GM21576 (cell line): ENCODE data around the gene PRDM15.

Experiments used
- ATAC-seq: cut with Tn5 transposase; IDR thresholded peaks from one replicate; pipeline ENCODE4 v1.9.1; 2021; ENCODE audit warnings: mild to moderate bottlenecking, moderate library complexity; ENCODE audit not compliant: unreplicated experiment

PRDM15 gene

DNA sequence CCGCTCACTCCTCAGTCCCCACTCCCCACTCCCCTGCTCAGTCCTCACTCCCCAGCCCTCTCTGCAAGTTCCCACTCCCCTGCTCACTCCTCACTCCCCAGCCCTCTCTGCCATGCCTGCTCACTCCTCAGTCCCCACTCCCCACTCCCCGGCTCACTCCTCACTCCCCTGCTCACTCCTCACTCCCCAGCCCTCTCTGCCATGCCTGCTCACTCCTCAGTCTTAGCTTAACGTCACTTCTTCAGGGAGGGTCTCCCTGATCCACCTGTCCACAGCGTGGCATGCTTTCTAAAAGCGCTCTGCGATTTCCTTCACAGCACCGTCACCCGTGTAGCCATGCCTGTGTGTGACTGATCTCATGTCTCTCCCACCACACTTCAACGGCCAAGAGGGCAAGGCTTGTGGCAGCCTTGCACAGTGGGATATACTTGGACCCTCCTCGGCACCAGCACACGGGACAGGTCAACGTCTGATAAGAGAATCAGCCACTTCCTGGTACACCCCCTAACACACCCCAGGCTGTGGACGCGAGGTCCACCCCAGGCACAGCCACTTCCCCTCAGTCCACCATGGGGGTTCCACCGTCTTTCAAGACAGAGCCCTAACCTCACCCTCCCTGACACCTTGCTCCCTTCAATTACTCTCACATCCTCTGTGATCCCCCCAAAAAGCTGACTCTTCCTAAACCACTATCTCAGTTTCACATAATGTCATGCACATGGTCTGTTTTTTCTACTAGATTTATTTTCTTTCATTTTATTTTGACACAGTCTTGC, 14.0 kb downstream of the PRDM15 start:
- ATAC-seq, result peak; percentile 47

GRCh38 chr21:41864311-41865001, 14.7 kb downstream of the PRDM15 start:
- ATAC-seq, result no peak

DNA sequence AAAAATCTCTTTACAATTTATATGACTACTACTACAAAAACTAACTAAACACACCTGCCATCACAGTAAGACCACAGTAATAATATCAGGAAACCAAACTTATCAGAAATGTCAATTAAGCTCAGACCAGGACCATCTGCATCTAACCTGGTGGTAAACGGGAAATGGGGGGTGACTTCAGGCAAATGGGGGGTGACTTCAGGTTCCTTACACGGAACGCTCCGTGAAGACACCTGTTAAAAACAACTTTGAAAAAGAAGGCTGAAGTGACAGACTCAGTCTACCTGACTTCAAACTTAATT, 15.8 kb downstream of the PRDM15 start:
- no peak for ATAC-seq

- no peak for ATAC-seq
Measured at GRCh38 chr21:41861987-41862386, 17.2 kb downstream of the PRDM15 start.

GRCh38 chr21:41861255-41861654, 17.9 kb downstream of the PRDM15 start:
- no peak for ATAC-seq

- ATAC-seq, result no peak
Measured at GRCh38 chr21:41859297-41859980, 19.7 kb downstream of the PRDM15 start.

- ATAC-seq, result no peak
Measured at GRCh38 chr21:41858466-41859296, 20.5 kb downstream of the PRDM15 start.

DNA sequence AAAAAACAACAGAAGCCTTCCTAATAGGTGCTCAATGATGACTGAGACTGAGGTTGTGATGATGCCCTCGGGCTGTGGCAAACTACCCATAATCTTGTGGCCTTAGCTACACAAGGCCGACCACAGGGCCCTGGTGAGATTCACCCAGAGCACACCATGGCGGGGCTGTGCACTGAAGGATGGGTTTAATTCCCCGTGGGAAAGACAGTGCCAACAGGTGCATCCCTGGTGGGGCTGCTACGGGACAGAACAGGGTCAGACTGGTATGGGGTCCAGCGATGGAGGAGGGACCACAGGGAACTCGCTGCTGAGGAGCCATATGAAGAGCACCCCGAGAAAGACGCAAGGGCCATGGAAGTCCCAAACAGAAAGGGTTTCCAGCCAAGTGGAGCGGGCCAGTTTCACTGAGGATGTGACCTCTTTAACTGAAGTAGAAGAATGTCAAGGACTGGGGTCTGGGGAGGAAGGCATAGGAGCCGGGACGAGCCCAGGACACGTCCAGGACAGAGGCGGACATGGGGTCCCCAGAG, 21.3 kb downstream of the PRDM15 start:
- ATAC-seq, result no peak

DNA sequence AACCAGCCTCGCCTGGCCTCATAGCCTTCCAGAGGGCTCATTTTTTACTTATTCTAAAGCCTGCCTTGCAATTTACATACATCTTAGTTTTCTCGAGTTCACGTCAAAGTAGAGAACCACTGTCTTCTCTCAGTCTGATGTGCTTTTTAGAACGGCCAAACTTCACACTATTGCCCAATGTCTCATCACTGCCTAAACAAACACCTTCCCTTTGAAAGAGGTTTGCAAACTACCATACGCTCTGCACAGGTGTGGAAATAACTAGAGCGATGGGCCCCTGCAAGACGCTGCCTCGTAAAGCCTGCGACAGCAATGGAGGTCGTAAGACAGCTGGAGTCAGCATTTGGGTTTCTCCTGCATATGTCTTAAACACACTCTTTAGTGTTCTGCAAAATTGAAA, 22.6 kb downstream of the PRDM15 start:
- ATAC-seq, result no peak

- ATAC-seq, result no peak
Measured at GRCh38 chr21:41854426-41854995, 24.6 kb downstream of the PRDM15 start.

- no peak for ATAC-seq
Measured at GRCh38 chr21:41852929-41853320, 26.2 kb downstream of the PRDM15 start.

DNA sequence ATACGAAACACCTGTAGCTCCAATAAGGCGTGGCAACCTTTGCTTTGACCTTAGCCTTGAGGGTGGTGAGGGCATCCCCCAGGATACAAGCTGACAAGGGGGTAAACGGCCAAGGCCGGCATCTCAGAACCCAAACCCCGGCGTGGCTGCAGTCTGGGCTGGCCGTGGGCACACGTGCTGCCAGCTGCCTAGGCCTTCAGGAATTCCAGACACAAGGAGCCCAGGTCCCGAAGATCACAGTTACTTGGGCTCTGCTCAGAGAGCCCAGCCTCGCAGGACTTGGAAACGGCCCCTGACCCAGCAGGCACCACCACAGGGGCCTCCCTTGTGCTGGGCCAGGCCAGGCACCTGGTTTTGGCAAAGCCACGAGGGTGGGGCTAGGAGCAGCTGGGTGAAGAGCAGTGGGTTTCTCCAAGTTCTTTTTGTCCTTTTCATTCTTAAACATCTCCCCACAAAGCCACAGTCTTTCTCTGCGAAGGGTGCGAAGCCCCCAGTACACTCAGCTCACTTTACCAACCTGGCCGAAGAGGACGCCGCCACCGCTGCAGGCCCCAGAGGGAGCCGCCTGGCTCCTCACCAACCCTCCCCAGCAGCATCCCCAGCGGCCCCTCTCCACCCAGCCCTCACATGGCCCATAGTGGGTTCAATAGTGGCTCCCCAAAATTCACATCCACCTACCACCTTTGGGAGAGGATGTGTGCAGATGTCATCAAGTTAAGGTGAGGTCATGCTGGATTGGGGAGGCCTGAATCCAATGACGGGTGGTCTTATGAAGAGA, 26.8 kb downstream of the PRDM15 start:
- ATAC-seq, result no peak

DNA sequence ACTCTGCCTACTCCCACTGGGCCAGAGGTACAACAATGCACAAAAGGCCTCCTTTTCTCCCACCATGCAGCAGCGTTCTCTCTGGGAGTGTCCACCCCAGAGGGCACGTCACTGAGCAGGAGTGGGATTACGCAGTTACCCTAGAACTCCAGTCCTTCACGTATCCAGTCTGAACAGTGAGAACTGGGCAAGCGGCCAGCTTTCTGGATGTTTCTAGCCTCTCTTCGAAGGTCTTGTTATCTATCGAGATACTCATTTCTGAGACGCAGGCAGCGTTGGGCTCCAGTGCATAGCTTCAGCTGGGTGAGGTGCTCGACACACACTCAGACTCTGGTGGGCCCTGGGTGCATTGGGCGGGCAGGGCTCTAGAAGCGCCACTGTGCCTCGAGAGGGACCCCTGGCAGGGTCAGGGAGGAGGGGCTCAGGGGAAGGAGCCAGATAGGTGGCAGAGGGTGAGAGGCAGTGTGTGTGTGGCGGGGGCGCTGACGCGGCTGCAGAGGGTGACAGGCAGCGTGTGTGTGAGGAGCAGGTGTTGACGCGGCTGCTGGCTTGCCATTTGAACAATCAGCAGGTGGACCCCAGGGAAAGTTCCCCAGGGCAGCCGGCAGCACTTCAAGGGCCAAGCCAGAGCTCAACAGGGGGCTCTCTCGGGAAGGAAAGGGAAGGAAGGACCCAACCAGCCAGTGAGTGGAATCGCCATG, 27.9 kb downstream of the PRDM15 start:
- no peak for ATAC-seq

GRCh38 chr21:41850085-41850484, 29.1 kb downstream of the PRDM15 start:
- no peak for ATAC-seq

GRCh38 chr21:41848958-41849580, 30.1 kb downstream of the PRDM15 start:
- no peak for ATAC-seq

DNA sequence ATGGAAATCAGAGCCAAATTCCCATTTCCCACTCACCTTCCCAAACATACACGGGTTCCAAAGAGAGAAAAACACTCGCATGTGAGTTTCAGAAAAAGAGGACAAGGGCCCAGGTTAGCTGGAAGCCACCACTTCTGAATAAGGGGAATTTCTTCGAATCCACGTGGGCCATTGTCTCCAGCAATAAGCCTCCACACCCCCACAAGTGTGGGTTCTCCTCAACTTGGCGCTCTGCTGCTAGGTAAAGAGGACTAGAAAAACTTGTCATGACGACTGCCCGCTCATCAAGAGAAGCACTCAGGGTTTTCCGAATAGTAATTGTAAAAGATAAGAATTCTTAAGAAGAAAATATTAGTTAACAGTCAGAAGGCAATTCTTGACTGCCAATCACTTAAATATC, 30.6 kb downstream of the PRDM15 start:
- ATAC-seq, result no peak

- no peak for ATAC-seq
Measured at GRCh38 chr21:41847066-41847804, 31.9 kb downstream of the PRDM15 start.

DNA sequence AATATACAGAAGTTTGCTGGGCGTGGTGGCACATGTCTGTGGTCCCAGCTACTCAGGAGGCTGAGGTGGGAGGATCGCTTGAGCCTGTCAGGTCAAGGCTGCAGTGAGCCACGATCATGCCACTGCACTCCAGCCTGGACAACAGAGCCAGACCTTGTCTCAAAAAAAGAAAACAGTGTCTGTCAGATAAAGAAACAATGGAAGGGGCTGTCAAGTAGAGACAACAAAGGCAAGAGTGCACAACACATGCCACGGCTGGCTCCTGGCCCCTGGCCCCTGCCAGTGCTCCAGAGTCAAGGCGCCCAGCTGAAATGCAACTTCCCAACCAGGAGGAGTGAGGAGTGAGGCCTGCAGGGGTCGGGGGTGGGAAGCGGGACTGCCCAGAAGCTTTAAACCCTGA, 32.6 kb downstream of the PRDM15 start:
- ATAC-seq, result no peak
